DOHH2 (cell line): ENCODE measurements around the gene HSPA1L.

ENCODE experiments used
- CTCF ChIP-seq: fragments of 200-600 bp; sonication (generic); IDR thresholded peaks from one replicate; pipeline ENCODE4 v1.5.1; 2014; ENCODE audit warnings: antibody characterized with exemption, mild to moderate bottlenecking, low read depth, low read length; ENCODE audit not compliant: poor library complexity, severe bottlenecking
- EZH2phosphoT487 ChIP-seq: fragments of 200-600 bp; sonication (generic); IDR thresholded peaks from 2 replicates; pipeline ENCODE4 v1.6.1; 2017; ENCODE audit warnings: borderline replicate concordance, mild to moderate bottlenecking, antibody characterized with exemption, low read length, moderate library complexity, mixed read lengths

GRCh38 chr6:31777667-31778050 lies 37.4 kb downstream of the HSPA1L start:
- TF ChIP-seq CTCF: no peak
- TF ChIP-seq EZH2phosphoT487: no peak
